ENCODE measurements around the gene IRAK2. TPM values are rescaled to one million over a fixed set of nuclear protein-coding genes. Genes with fewer than 3 reads are reported as not detected.

Gene IRAK2
- polyA plus RNA-seq, 2 of the 4 experiments (the other 2 are of a cell fraction), result 7.9 to 12.5 TPM

- H3K4me3 ChIP-seq, result no peak overlapping the region
- TF ChIP-seq RCOR1 (IDR thresholded peaks at IDR 0.05; ENCODE audit: low read depth, low read length), result no peak
- DNase-seq (ENCODE audit: low read depth in 1 of 2, low spot score in 1 of 2) (no peak), ATAC-seq (no peak), FAIRE-seq (no peak)
- H3K4me1 ChIP-seq, result peaks cover 66% of the 10 kb centered on the region
- POLR2A ChIA-PET, result no interaction called here
- CTCF ChIA-PET, result interaction anchor here (1.1 kb wide), 1 partner anchor 17 kb away, joined by 3 read pairs; no protein-coding TSS in a partner anchor
- no peaks in the 10 kb centered on the region for H3K9me3 ChIP-seq
- H3K4me2 ChIP-seq, result no peak overlapping the region
- WGBS (ENCODE audit: missing lambda C conversion rate), result 82% methylated on average over 12 of the region's 12 CpGs
- peak overlapping the region in 1 of 2 experiments; percentile 88; a peak in 3 of 6 replicates for H3K27ac ChIP-seq
Measured at GRCh38 chr3:10196389-10197052, 31.8 kb downstream of the IRAK2 start.

DNA sequence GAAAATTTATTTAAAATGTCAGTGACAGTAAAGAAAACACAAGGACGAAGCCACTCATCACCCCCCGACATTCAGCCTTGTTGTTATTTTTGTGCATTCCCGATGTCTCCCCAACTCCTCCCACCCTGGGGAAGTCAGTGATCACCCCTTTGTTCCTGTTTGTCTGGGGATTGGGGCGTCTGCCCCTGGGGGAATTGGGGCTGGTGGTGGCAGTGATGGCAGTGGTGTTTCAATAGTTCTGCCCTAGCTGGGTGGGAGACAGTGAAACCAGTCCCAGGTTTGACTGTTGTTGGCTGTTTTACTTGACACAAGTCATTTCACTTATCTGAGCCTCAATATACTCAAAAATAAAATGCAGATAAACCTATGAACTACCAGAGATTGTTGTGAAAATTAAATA lies 33.5 kb downstream of the IRAK2 start:
- no peaks in the 10 kb centered on the region for H3K9me3 ChIP-seq
- H3K4me1 ChIP-seq, result peaks cover 68% of the 10 kb centered on the region
- peak overlapping the region; percentile 55 for H3K4me2 ChIP-seq
- ChIA-PET CTCF (interaction anchor here (1.2 kb wide), 1 partner anchor 20 kb away, joined by 3 read pairs; no protein-coding TSS in a partner anchor), POLR2A (no interaction called here)
- H3K4me3 ChIP-seq, result no peak overlapping the region
- no peak for ATAC-seq
- no peak for FAIRE-seq
- 61% methylated on average over 4 of the region's 4 CpGs for WGBS (ENCODE audit: missing lambda C conversion rate)
- H3K27ac ChIP-seq, result peak overlapping the region; percentile 60 to 86; a peak in 5 of 6 replicates
- TF ChIP-seq FOXS1 (CRISPR knock-in tag; IDR thresholded peaks at IDR 0.05) (no peak), RAD21 (conservative IDR thresholded peaks at IDR 0.05 in 1 of 2, IDR thresholded peaks at IDR 0.05 in 1 of 2) (no peak), TFCP2L1 (CRISPR knock-in tag; IDR thresholded peaks at IDR 0.05) (no peak), HOXB13 (CRISPR knock-in tag; IDR thresholded peaks at IDR 0.05; ENCODE audit: low read depth) (no peak), JUN (IDR thresholded peaks at IDR 0.05) (no peak), ZFP36 (IDR thresholded peaks at IDR 0.05; ENCODE audit: borderline replicate concordance, partially characterized antibody) (no peak), E2F6 (IDR thresholded peaks at IDR 0.05; ENCODE audit: borderline replicate concordance, low read depth) (no peak), BHLHE40 (IDR thresholded peaks at IDR 0.05; ENCODE audit: low read depth, low read length) (no peak)
- no peak for DNase-seq (ENCODE audit: low read depth in 1 of 2, low spot score in 1 of 2)

DNA sequence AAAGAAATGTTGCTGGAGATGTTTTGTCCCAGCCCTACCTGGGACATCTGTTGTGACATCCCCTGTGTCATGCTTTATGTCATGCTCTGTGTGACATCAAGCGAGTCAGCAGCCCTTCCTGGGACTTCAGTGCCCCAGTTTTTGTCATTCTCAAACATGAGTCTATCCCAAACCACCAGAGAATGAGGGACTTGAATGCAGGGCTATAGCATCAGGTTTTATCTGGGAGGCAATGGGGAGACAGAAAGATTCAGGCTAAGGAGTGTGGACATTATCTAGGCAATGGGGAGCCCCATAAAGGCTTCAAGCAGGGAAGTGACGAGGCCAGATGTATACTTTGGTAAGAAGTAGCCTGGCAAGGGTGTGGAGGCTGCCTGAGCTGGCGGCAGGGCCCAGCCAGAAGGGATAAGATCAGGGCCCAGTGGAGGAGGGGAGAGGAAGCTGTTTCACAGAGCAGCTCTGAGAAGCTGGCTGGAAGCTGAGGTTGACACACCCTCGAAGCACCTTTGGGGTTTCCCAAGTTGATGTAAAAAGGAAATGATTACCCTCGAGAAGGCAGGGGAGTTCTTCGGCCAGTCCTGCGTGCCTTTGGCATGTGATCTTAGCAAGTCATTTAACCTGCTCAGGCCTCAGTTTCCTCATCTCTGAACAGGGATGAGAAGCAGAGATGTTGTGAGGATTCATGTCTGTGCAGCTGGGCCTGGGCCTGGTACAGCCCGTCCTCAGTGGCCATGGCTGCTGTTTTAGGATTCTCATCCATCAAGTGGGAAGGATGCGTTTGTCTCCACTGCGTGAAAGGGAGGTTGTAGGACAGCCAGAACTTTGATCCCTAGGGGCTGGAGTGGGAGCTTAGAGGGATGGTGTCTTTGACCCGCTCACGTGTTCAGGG lies 34.3 kb downstream of the IRAK2 start:
- ChIA-PET POLR2A (no interaction called here), CTCF (interaction anchor here (1.0 to 1.3 kb wide), 3 partner anchors 13 to 24 kb away, joined by 3 read pairs; no protein-coding TSS in a partner anchor)
- DNase-seq (ENCODE audit: low read depth in 1 of 2, low spot score in 1 of 2), result peak; percentile 50 to 76
- 42% methylated on average over 12 of the region's 12 CpGs for WGBS (ENCODE audit: missing lambda C conversion rate)
- Histone ChIP-seq H3K4me3 (no peak overlapping the region), H3K4me2 (peak overlapping the region; percentile 55), H3K9me3 (no peaks in the 10 kb centered on the region), H3K27ac (peak overlapping the region; percentile 60 to 86), H3K4me1 (peaks cover 67% of the 10 kb centered on the region)
- ATAC-seq, result peak; percentile 70 to 80; a peak in 5 of 6 replicates
- no peak for FAIRE-seq
- no peak for TF ChIP-seq BHLHE40 (IDR thresholded peaks at IDR 0.05; ENCODE audit: low read depth, low read length)
- no peak for TF ChIP-seq HMGXB4 (CRISPR knock-in tag; IDR thresholded peaks at IDR 0.05; ENCODE audit: borderline replicate concordance)
- TF ChIP-seq TFCP2L1 (CRISPR knock-in tag; IDR thresholded peaks at IDR 0.05), result no peak
- no peak for TF ChIP-seq ZNF302 (CRISPR knock-in tag; IDR thresholded peaks at IDR 0.05)
- TF ChIP-seq NR3C1 (IDR thresholded peaks at IDR 0.05), result no peak
- peak; percentile 73 for TF ChIP-seq HOXB5 (CRISPR knock-in tag; IDR thresholded peaks at IDR 0.05)
- no peak for TF ChIP-seq FOSB (CRISPR knock-in tag; IDR thresholded peaks at IDR 0.05)
- TF ChIP-seq EHF (CRISPR knock-in tag; IDR thresholded peaks at IDR 0.05), result 0 out of 2 replicates have a peak, but pooled peaks have one; percentile 21
- TF ChIP-seq, protein P1, sequence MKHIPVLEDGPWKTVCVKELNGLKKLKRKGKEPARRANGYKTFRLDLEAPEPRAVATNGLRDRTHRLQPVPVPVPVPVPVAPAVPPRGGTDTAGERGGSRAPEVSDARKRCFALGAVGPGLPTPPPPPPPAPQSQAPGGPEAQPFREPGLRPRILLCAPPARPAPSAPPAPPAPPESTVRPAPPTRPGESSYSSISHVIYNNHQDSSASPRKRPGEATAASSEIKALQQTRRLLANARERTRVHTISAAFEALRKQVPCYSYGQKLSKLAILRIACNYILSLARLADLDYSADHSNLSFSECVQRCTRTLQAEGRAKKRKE (CRISPR knock-in tag; IDR thresholded peaks at IDR 0.05; ENCODE audit: low read depth), result peak; percentile 87; the same call in 1 of the 2 replicates
- no peak for TF ChIP-seq HDAC2 (IDR thresholded peaks at IDR 0.05)
- no peak for TF ChIP-seq RFX5 (IDR thresholded peaks at IDR 0.05)
- no peak for TF ChIP-seq PHF8 (IDR thresholded peaks at IDR 0.05; ENCODE audit: borderline replicate concordance, low read depth)
- no peak for TF ChIP-seq RAD21 (conservative IDR thresholded peaks at IDR 0.05 in 1 of 2, IDR thresholded peaks at IDR 0.05 in 1 of 2)
- no peak for TF ChIP-seq ZC3H11A (IDR thresholded peaks at IDR 0.05)
- TF ChIP-seq ELK1 (IDR thresholded peaks at IDR 0.05; ENCODE audit: low read depth, low read length), result no peak
- TF ChIP-seq, protein P2, sequence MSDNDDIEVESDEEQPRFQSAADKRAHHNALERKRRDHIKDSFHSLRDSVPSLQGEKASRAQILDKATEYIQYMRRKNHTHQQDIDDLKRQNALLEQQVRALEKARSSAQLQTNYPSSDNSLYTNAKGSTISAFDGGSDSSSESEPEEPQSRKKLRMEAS (IDR thresholded peaks at IDR 0.05), result peak; percentile 39; the same call in 1 of the 2 replicates
- no peak for TF ChIP-seq CHD2 (IDR thresholded peaks at IDR 0.05; ENCODE audit: low read length, partially characterized antibody)
- no peak for TF ChIP-seq EHMT2 (IDR thresholded peaks at IDR 0.05; ENCODE audit: low read depth)

All from A549 (cell line).